GM06990 (cell line): ENCODE results near the gene SCN5A.

Source experiments
- DNase-seq: peaks from one replicate; pipeline ENCODE4 v3.0.0-alpha.2; 2011; ENCODE audit not compliant: insufficient read length; ENCODE audit errors: extremely low read depth
- H3K27me3 ChIP-seq: replicated peaks from 2 replicates; pipeline ENCODE4 v1.6.0; 2011; ENCODE audit warnings: low read length; ENCODE audit not compliant: control insufficient read depth, insufficient read depth
- H3K36me3 ChIP-seq: 2 replicates; pipeline ENCODE4 v1.5.1; 2011; ENCODE audit warnings: low read length; ENCODE audit not compliant: control insufficient read depth, insufficient read depth
- H3K4me3 ChIP-seq: replicated peaks from 2 replicates; pipeline ENCODE4 v1.5.1; 2011; ENCODE audit warnings: low read depth, mild to moderate bottlenecking, control low read depth, low read length
- CTCF ChIP-seq: IDR thresholded peaks from 2 replicates; pipeline ENCODE4 v1.5.1; 2011; ENCODE audit warnings: low read length, control low read depth, mild to moderate bottlenecking, inconsistent platforms; ENCODE audit not compliant: insufficient read depth, poor library complexity, severe bottlenecking

SCN5A gene

DNA sequence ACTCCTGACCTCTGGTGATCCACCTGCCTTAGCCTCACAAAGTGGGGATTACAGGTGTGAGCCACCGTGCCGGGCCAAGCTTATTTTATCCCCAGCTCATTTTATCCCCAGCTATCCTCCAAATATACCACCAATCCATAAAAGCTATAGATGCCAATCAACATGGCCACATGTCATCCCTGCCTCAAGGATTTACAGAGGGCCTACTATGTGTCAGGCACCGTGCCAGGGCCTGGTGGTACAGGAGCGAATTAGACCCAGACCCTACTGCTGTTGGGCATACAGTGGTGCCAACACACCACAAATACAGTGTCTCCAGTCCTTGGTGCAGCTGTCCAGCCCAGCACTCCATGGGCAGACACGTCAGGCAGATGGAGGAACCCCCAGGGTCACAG lies 73.4 kb downstream of the SCN5A start:
- no peak for DNase-seq
- TF ChIP-seq CTCF, result no peak
- no peaks in the 10 kb centered on the region for H3K36me3 ChIP-seq
- no peak overlapping the region for H3K4me3 ChIP-seq
- H3K27me3 ChIP-seq, result no peaks in the 10 kb centered on the region

- Histone ChIP-seq H3K27me3 (no peaks in the 10 kb centered on the region), H3K36me3 (no peaks in the 10 kb centered on the region), H3K4me3 (no peak overlapping the region)
- no peak for DNase-seq
- no peak for TF ChIP-seq CTCF
These were observed 74.1 kb downstream of the SCN5A start for GRCh38 chr3:38575279-38575843.

GRCh38 chr3:38574411-38575278 lies 74.8 kb downstream of the SCN5A start:
- DNase-seq, result no peak
- Histone ChIP-seq H3K27me3 (no peaks in the 10 kb centered on the region), H3K4me3 (no peak overlapping the region), H3K36me3 (no peaks in the 10 kb centered on the region)
- no peak for TF ChIP-seq CTCF

DNA sequence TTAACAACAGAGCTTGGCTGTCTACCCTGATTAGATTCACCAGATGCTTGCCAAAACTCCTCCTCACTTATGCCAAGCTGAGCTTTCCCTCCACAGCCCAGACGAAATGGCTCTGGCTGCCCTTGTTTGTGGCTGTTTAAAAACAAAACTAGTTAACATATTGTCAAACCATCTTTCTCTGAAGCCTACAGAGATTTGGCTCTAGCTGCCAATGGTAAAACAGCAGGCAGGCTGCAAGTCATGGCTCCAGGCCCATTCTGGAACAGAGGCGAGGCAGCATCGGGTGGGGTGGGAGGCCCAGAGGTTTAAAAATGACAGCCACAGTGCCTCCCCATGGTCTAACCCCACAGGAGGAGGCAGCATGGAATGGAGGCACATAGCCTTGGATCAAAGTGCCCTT lies 75.9 kb downstream of the SCN5A start:
- Histone ChIP-seq H3K36me3 (no peaks in the 10 kb centered on the region), H3K27me3 (no peaks in the 10 kb centered on the region), H3K4me3 (no peak overlapping the region)
- TF ChIP-seq CTCF, result no peak
- DNase-seq, result no peak

DNA sequence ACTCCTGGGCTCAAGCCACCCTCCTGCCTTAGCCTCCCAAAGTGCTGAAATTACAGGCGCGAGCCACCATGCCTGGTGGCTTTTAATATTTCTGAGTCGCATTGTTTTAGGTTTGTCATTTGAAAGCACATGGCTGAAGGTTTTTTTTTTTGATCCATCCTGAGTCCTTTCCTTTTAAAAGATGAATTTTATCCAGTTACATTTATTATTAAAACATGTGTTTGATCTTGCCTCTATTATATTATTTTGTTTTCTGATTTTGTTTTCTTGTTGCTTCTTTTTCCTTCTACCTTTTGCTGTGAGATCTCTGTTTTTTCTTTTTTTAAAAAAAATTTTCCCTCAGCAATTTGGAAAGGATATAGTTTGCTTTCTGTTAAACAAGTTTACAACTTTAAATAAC lies 76.4 kb downstream of the SCN5A start:
- Histone ChIP-seq H3K4me3 (no peak overlapping the region), H3K27me3 (no peaks in the 10 kb centered on the region), H3K36me3 (no peaks in the 10 kb centered on the region)
- TF ChIP-seq CTCF, result no peak
- DNase-seq, result no peak
